GM12873 (cell line): ENCODE measurements around the gene LRCH2.
A peak's percentile ranks its signal among the peaks of the same experiment; 100 is the strongest.

Experiments used
- TF ChIP-seq, protein P1 (sequence below): IDR thresholded peaks from 2 replicates; pipeline ENCODE4 v1.5.1; 2012; ENCODE audit warnings: low read depth, mild to moderate bottlenecking, moderate library complexity, low read length, control low read depth; ENCODE audit not compliant: insufficient read depth; ENCODE audit errors: missing control alignments

The LRCH2 gene

DNA sequence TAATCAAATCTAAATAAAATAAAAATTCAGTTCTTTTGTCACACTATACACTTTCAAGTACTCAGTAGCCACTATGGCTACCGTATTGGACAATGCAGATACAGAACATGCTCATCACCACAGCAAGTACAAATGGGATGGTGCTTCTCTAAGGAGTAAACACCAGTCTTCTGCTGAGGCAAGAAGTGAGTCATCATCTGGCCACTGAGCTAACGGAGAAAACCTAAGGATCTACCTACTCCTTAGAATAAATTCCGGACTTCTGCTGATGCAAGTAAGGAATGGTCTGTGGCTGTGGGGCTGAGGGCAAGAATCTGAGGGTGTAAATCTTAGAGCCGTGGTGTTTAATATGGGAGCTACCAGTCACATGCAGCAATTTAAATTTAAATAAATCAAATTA, 56.0 kb downstream of the LRCH2 start:
- TF ChIP-seq, protein P1, sequence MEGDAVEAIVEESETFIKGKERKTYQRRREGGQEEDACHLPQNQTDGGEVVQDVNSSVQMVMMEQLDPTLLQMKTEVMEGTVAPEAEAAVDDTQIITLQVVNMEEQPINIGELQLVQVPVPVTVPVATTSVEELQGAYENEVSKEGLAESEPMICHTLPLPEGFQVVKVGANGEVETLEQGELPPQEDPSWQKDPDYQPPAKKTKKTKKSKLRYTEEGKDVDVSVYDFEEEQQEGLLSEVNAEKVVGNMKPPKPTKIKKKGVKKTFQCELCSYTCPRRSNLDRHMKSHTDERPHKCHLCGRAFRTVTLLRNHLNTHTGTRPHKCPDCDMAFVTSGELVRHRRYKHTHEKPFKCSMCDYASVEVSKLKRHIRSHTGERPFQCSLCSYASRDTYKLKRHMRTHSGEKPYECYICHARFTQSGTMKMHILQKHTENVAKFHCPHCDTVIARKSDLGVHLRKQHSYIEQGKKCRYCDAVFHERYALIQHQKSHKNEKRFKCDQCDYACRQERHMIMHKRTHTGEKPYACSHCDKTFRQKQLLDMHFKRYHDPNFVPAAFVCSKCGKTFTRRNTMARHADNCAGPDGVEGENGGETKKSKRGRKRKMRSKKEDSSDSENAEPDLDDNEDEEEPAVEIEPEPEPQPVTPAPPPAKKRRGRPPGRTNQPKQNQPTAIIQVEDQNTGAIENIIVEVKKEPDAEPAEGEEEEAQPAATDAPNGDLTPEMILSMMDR = no peak

DNA sequence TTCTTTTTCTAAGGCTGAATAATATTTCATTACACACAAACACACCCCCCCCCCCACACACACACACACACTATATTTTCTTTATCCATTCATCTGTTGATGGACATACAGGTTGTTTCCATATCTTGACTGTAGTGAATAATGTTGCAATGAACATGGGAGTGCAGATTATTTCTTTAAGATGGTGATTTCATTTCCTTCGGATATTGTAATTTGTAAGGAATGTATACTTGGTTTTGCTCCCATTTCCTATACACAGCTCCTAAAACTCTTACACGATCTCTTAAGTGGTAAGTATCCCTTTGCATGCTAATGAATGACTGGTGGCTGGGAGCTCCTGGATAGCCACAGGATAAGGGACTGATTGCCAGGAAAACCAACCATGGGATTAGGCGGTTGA, 59.3 kb downstream of the LRCH2 start:
- TF ChIP-seq, protein P1 = no peak

DNA sequence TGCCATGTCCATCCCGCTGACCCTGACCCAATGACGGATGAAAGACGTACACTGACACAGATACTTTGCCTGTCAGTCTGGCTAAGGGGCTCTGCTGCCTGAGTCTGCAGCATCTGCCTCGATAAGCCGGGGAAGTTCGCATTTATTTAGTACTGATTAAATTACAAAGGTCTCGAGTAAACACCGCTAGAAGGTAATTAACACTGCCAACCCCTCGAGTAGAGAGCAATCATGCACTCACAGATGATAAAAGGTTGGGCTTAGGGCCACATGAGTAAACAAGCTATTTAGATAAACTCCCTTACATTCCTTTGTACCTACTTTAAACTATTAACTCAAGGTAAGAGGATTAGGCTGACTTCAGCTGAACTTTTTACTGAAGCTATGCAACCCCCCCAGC, 60.7 kb downstream of the LRCH2 start:
- TF ChIP-seq, protein P1 = no peak

GRCh38 chrX:115147220-115147619, 86.7 kb downstream of the LRCH2 start:
- TF ChIP-seq, protein P1 = peak; percentile 36

GRCh38 chrX:115142057-115142456, 91.8 kb downstream of the LRCH2 start:
- TF ChIP-seq, protein P1 = no peak

- TF ChIP-seq, protein P1 = no peak
Observed at GRCh38 chrX:115138040-115138439, 95.9 kb downstream of the LRCH2 start.

DNA sequence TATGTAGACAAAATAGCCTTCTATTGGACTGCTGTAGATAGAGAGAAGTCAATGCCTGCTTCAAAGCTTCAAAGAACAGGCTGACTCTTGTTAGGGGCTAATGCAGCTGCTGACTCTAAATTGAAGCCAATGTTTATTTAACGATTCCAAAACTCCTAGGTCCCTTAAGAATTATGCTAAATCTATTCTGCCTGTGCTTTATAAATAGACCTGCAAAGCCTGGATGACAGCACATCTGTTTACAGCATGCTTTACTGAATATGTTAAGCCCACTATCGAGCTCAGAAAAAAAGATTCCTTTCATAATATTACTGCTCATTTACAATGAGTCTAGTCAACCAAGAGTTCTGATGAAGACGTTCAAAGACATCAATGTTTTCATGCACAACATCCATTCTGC, 99.5 kb downstream of the LRCH2 start:
- TF ChIP-seq, protein P1 = no peak

DNA sequence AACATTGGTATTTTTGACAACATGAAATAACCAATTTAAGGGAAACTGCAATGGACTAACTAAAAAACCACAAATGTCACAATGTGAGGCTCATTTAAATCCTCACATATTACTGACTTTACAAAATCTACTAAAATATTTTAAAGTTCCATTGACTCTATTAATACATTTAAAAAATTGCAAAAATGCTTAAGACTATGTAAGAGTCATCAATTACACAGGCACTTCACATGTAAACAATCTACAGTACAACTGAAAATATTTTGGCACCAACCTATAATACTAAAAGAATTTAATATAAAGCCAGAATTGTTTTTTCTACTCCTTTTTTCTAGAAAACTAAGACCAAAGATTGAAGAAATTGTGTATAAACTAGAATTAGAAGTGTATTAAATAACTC, 121.5 kb downstream of the LRCH2 start:
- TF ChIP-seq, protein P1 = no peak
